WI38 (cell line): ENCODE results near the gene GRIK5.
"Not testable (repeated sequence)": the region's sequence is repeated elsewhere in the genome, so short reads cannot be mapped to it uniquely, and the experiment has no call there.

Source experiments
- H3K4me3 ChIP-seq: 2 replicates; pipeline ENCODE4 v1.5.1; 2011; ENCODE audit warnings: low read depth, mild to moderate bottlenecking, control low read depth, low read length
- TF ChIP-seq, protein P1 (sequence below): IDR thresholded peaks from 2 replicates; pipeline ENCODE4 v1.5.1; 2012; ENCODE audit warnings: low read depth, mild to moderate bottlenecking, control low read depth, low read length

The GRIK5 gene

DNA sequence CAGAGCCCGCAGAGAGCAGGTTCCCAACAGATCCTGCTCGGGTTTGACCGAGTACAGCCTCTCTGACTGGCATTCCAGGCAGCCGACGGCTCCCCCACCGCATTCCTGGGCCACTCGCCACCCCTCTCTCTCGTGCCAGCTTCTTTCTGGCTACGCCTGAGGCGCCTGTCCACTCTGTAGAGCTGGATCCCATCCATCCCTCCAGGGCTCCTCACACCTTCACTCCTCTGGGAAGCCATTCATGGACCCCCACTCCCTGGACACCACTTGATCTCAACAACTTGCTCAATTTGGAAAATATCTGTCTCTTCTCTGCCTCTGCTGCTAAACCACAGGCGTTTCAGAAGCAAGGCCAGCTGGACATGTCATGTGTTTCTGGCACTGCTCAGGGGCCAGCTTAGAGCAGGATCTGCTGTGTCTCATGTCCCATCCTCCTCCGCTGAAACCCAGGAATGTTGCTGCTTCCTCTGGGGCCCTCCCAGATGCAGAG, 45.3 kb downstream of the GRIK5 start:
- TF ChIP-seq, protein P1, sequence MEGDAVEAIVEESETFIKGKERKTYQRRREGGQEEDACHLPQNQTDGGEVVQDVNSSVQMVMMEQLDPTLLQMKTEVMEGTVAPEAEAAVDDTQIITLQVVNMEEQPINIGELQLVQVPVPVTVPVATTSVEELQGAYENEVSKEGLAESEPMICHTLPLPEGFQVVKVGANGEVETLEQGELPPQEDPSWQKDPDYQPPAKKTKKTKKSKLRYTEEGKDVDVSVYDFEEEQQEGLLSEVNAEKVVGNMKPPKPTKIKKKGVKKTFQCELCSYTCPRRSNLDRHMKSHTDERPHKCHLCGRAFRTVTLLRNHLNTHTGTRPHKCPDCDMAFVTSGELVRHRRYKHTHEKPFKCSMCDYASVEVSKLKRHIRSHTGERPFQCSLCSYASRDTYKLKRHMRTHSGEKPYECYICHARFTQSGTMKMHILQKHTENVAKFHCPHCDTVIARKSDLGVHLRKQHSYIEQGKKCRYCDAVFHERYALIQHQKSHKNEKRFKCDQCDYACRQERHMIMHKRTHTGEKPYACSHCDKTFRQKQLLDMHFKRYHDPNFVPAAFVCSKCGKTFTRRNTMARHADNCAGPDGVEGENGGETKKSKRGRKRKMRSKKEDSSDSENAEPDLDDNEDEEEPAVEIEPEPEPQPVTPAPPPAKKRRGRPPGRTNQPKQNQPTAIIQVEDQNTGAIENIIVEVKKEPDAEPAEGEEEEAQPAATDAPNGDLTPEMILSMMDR = no peak

DNA sequence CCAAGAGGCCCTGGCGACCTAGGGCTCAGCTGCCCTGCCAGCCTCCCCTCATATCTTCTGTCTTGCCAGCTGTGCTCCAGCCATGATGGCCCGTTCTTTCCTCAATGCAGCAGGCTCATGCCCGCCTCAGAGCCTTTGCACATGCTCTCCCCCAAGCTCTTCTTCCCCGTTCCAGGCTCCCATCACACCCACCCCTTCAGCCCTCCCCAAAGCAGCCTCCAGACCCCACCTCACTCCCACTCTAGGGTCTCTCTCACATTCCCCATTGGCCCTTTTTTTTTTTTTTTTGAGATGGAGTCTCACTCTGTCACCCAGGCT, 46.1 kb downstream of the GRIK5 start:
- TF ChIP-seq, protein P1 = no peak; the same call in 1 of the 2 replicates
- no peak overlapping the region for H3K4me3 ChIP-seq

More for the DNA sequence above, 45.3 kb downstream of the GRIK5 start:
- no peak overlapping the region for H3K4me3 ChIP-seq

DNA sequence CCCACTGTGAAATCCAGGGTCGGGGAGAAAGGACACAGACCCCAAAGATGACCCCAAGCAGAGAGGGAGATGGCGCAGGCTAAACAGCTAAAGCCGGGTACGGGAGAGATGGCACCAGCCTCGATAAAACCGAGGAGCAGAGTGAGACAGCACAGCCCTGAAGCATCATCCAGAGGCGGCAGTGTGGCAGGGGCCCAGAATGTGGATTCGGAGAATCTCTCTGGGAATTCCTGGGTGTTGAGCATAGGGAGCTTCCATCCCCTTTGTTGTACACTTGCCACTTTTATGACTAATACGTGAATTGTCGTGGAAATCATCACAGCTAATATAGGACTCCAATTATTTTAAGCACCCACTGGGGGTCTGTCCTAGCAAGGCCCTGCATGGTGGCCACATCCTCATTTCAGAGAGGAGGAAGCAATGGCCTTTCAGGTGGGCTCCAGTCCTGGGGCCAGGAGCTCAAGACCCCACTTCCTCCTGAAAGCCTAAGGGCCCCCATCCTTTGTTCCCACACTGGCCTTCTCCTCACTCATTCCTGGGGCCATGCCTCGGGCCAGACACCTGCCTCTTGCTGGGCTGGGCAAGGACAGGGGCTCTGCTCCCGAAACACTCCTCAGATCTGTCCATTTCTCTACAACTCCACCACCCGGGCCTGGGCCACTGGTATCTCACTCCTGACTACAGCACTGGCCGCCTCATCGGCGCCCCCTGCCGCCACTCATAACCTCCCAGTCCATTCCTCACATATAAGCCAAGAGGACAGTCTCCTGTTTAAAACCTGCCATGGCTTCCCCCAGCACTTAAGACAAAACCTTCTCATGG, 46.7 kb downstream of the GRIK5 start:
- no peak overlapping the region for H3K4me3 ChIP-seq
- TF ChIP-seq, protein P1 = peak; percentile 52

DNA sequence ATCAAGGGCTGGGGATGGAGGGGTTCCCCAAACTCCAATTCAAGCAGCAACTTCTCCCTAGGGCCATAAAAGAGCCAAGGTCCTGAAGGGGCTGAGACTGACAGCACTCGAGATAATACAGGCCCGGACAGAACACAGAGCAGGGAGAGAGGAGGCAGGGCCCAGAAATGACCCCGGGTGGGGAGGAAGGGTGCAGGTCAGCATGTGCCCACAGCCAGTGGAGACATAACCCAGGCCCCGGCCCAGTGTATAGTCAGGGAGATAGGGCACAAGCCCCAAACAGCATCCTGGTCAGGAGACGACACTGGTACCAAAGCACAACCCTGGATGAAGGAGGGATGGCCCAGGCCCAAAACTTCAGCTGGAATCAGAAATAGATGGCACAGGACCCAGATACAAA, 47.4 kb downstream of the GRIK5 start:
- no peak overlapping the region for H3K4me3 ChIP-seq
- TF ChIP-seq, protein P1 = no peak

DNA sequence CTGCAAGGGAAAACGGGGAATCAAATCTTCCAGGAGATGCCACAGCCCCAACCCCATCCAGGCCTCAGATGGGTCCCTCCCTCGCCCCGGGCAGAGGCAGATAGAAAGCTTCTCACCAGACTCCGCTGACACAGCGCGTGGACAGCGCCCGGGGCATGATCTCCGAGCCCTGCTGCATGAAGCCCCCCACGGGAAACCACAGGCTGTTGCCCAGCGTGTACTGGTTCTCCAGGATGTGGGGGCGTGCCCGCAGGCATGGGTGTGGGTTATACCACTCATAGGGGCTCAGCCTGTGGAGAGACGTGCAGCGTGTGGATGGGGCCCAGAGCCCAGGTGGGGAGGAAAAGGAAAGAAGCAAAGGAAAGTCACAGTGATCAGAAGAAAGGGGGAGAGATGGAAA, 48.8 kb downstream of the GRIK5 start:
- TF ChIP-seq, protein P1 = no peak

DNA sequence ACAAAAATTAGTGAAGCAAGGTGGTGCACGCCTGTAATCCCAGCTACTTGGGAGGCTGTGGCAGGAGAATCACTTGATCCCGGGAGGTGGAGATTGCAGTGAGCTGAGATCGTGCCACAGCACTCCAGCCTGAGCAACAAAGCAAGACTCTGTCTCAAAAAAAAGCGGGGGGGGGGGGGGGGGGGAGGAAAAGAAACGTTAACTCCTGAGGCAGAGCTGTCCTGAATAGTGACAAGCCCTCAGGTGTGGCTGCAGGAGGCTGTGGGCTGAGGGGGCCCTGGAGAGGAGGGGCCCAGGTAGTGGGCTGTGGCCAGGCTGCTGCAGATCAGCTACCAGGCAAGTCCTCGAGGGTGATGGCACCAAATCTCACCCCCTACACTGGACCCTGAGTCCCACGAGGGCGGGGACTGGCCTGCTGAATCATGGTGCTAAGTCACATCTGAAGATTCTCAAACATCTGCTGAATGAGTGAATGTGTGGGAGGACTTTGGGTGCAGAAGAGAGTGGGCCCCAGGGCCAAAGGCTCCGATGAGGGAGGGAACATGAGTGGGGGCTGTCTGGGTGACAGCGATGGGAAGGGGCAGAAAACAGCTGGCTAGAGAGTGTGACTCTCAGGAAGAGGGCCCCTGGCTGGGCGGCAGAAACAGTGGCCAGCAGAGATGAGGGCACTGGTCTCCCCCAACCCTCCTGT, 51.4 kb downstream of the GRIK5 start:
- no peak overlapping the region for H3K4me3 ChIP-seq
- TF ChIP-seq, protein P1 = no peak

More for the DNA sequence above, 48.8 kb downstream of the GRIK5 start:
- no peak overlapping the region for H3K4me3 ChIP-seq

DNA sequence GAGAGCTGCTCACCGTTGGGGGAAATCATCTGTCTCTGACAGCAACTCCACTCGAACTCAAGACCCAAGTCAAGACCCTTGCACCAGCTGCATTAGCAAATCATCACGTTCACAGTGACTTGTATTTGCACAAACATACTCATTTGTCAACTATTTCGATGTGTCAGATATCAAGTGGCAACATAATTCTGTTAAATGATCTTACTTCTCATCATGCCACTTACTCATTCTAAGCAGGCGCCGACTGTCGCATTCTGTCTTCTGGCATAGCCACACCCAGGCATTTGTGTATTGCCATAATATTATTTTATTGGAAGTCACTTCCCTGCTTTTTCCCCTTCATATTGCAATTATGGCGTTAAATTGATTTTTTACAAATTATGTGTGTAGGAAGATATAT, 53.0 kb downstream of the GRIK5 start:
- TF ChIP-seq, protein P1 = no peak
- H3K4me3 ChIP-seq = no peak overlapping the region

DNA sequence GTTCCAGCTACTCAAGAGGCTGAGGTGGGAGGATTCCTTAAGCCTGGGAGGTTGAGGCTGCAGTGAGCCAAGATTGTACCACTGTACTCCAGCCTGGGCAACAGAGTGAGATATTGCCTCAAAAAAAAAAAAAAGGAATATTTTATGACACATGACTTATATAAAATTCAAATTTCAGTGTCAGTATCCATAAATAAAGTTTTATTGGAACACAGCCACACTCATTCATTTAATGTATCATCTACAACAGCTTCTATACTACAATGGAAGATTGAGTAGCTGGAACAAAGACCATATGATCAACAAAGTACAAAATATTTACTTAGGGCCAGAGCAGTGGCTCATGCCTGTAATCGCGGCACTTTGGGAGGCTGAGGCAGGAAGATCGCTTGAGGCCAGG, 57.3 kb downstream of the GRIK5 start:
- H3K4me3 ChIP-seq = not testable (repeated sequence)
